ENCODE data around the gene HS6ST1.

HS6ST1 gene

GRCh38 chr2:128287780-128288735 is 30.6 kb downstream of the HS6ST1 start:
- TF ChIP-seq CTCF (IDR thresholded peaks at IDR 0.05; ENCODE audit: extremely low read depth, missing control alignments): no peak
- no peak for DNase-seq (ENCODE audit: low spot score)

GRCh38 chr2:128286905-128287779 is 31.5 kb downstream of the HS6ST1 start:
- no peak for DNase-seq (ENCODE audit: low spot score)
- TF ChIP-seq CTCF (IDR thresholded peaks at IDR 0.05; ENCODE audit: extremely low read depth, missing control alignments): no peak

DNA sequence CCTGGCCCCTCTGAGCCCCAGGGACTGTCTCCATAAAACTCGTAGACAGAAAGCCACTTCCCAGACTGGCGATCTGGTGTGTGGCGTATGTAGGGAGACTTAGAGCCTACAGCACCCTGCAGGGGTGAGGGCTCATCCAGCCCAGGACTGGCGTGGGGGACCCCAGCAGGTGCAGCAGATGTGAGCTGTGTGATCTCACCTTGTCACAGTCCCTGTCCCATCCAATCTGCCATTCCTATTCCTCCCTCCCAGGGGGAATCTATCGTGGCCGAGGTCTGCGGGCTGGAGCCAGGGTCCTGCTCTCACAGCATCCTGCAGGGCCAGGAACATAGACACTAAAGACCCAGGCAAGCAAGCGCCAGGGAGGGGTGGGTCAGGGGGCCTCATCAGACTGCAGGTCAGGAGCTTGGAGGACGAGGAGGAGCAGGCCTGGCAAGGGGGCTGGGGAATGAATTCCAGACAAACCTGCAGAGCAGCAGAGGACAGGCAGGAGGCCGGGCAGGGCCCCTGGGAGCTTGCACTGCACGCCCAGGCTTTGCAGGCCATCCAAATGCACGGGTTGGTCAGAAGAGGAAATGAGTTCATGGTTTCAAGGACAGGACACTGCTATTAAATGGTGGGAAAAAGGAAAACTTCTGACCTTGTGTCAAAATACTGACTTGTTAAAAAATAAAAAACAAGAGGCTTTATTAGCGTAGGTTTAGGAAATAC is 32.5 kb downstream of the HS6ST1 start:
- TF ChIP-seq CTCF (IDR thresholded peaks at IDR 0.05; ENCODE audit: extremely low read depth, missing control alignments): no peak

GRCh38 chr2:128285329-128285931 is 33.2 kb downstream of the HS6ST1 start:
- DNase-seq (ENCODE audit: low spot score): no peak
- no peak for TF ChIP-seq CTCF (IDR thresholded peaks at IDR 0.05; ENCODE audit: extremely low read depth, missing control alignments)

More for the DNA sequence above, 32.5 kb downstream of the HS6ST1 start:
- DNase-seq (ENCODE audit: low spot score): no peak

DNA sequence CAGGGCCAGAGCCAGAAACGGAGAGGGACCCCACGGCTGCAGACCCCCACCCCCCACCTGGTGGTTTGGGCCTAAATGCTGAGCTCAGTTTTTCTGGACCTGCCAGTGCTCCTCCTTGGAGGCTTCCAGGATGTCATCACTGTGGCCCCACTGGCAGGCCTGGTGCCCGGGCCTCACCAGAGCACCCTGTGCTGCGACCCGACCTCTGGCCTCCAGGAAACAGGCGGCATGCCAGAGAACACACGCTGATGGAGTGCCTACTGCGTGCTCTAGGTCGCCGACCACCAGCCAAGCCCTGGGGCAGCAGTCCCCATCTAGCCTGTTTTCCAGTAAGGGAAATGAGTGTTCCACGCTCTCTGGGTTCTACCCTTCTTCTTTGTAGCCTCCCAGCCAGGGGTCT is 33.8 kb downstream of the HS6ST1 start:
- TF ChIP-seq CTCF (IDR thresholded peaks at IDR 0.05; ENCODE audit: extremely low read depth, missing control alignments): no peak

GRCh38 chr2:128284037-128284441 is 34.6 kb downstream of the HS6ST1 start:
- TF ChIP-seq CTCF (IDR thresholded peaks at IDR 0.05; ENCODE audit: extremely low read depth, missing control alignments): no peak
- no peak for DNase-seq (ENCODE audit: low spot score)

More for the DNA sequence above, 33.8 kb downstream of the HS6ST1 start:
- DNase-seq (ENCODE audit: low spot score): no peak
